GM12878 (cell line): ENCODE results near the gene LDLRAD4. TPM values are rescaled to one million over a fixed set of nuclear protein-coding genes. Genes with fewer than 3 reads are reported as not detected.

ENCODE experiments used
- ATAC-seq: fragments of 200-7000 bp; cut with Tn5 transposase; 3 replicates; pipeline ENCODE4 v1.9.1; 2020; ENCODE audit warnings: mild to moderate bottlenecking, moderate library complexity
- BruUV-seq: library from RNA; stranded (reverse); fragments of 400-500 nt; replicated peaks from 2 replicates; lab custom pipeline; 2021; lab: Mats Ljungman, UMichigan
- CTCF ChIA-PET: fragments of 300-600 bp; sonication (Branson Sonifier 250); formaldehyde crosslinking; extraction: SDS; loops from one replicate; lab custom pipeline; 2021; ENCODE audit warnings: inconsistent platforms; lab: Yijun Ruan, JAX
- POLR2A ChIA-PET: fragments of 350-600 bp; formaldehyde crosslinking; extraction: SDS; loops from one replicate; lab custom pipeline; 2021; ENCODE audit warnings: inconsistent platforms; lab: Charles Lee
- RAD21 ChIA-PET: fragments of 300-600 bp; sonication (Branson Sonifier 250); formaldehyde crosslinking; loops from one replicate; lab custom pipeline; 2023; ENCODE audit warnings: antibody characterized with exemption; ENCODE audit not compliant: unreplicated experiment; lab: Charles Lee
- SMC1A ChIA-PET: fragments of 300-600 bp; sonication (Branson Sonifier 250); formaldehyde crosslinking; loops from one replicate; lab custom pipeline; 2023; ENCODE audit not compliant: unreplicated experiment, uncharacterized antibody; lab: Charles Lee
- DNase-seq: peaks from one replicate; pipeline ENCODE4 v3.0.0-alpha.2; 2011; ENCODE audit warnings: low read depth, low spot score
- FAIRE-seq: peaks from 3 replicates; lab custom pipeline; 2011; peaks lifted over from hg19 to GRCh38; lab: Jason Lieb, UNC
- H2AFZ ChIP-seq: 2 replicates; pipeline ENCODE4 v1.6.0; 2011; ENCODE audit warnings: low read depth, low read length, control low read depth; ENCODE audit not compliant: control insufficient read depth
- H3K27ac ChIP-seq: 2 replicates; pipeline ENCODE4 v1.5.1; 2011; ENCODE audit warnings: control low read depth; ENCODE audit not compliant: control insufficient read depth, insufficient read depth
- H3K27me3 ChIP-seq, 2 experiments: replicated peaks in 1 of 2; 2 replicates each; pipeline versions ENCODE4 v1.6.0 to v1.6.1; 2011; ENCODE audit warnings: low read length in 1 of 2; ENCODE audit not compliant: control insufficient read depth in 2 of 2, insufficient read depth in 2 of 2
- H3K36me3 ChIP-seq, 2 experiments: 2 replicates each; pipeline ENCODE4 v1.5.1; 2011; ENCODE audit warnings: low read length in 1 of 2; ENCODE audit not compliant: control insufficient read depth in 2 of 2, insufficient read depth in 2 of 2
- H3K4me1 ChIP-seq: 2 replicates; pipeline ENCODE4 v1.6.1; 2011; ENCODE audit warnings: mild to moderate bottlenecking, low read length, moderate library complexity, mixed read lengths; ENCODE audit not compliant: control insufficient read depth, insufficient read depth
- H3K4me2 ChIP-seq: 2 replicates; pipeline ENCODE4 v1.6.0; 2011; ENCODE audit warnings: control low read depth; ENCODE audit not compliant: control insufficient read depth, insufficient read depth
- H3K4me3 ChIP-seq: fragments of 200-600 bp; sonication (generic); 2 replicates; pipeline ENCODE4 v1.5.1; 2016
- H3K79me2 ChIP-seq: 2 replicates; pipeline ENCODE4 v1.6.0; 2011; ENCODE audit warnings: low read length; ENCODE audit not compliant: control insufficient read depth, insufficient read depth
- H3K9ac ChIP-seq: 2 replicates; pipeline ENCODE4 v1.8.0; 2011; ENCODE audit warnings: low read length, control low read depth, mixed read lengths; ENCODE audit not compliant: control insufficient read depth, insufficient read depth
- H3K9me3 ChIP-seq: replicated peaks from 3 replicates; pipeline ENCODE4 v1.5.1; 2011; ENCODE audit warnings: mild to moderate bottlenecking, low read length; ENCODE audit not compliant: control insufficient read depth, insufficient read depth
- H4K20me1 ChIP-seq: 2 replicates; pipeline ENCODE4 v1.6.0; 2011; ENCODE audit not compliant: control insufficient read depth, insufficient read depth
- CREB1 ChIP-seq: IDR thresholded peaks from 2 replicates; pipeline ENCODE4 v1.6.1; 2012; ENCODE audit warnings: low read depth, mild to moderate bottlenecking, inconsistent platforms
- EP300 ChIP-seq, 2 experiments: fragments of 150-350 bp in 1 of 2; IDR thresholded peaks; 2 replicates each; pipeline ENCODE4 v1.6.1; 2011 to 2012; ENCODE audit warnings: low read depth in 2 of 2, low read length in 2 of 2, borderline replicate concordance in 1 of 2, improper control_type of control experiment in 1 of 2, inconsistent platforms in 1 of 2; ENCODE audit not compliant: control insufficient read depth in 1 of 2
- IRF3 ChIP-seq: fragments of 450-650 bp; IDR thresholded peaks from 2 replicates; pipeline ENCODE4 v1.6.1; 2014; ENCODE audit warnings: mild to moderate bottlenecking
- MTA2 ChIP-seq: fragments of 450-650 bp; IDR thresholded peaks from 2 replicates; pipeline ENCODE4 v1.6.1; 2016; ENCODE audit warnings: low read depth, mild to moderate bottlenecking, moderate library complexity
- NFXL1 ChIP-seq: fragments of 450-650 bp; IDR thresholded peaks from 2 replicates; pipeline ENCODE4 v1.6.1; 2017; ENCODE audit warnings: antibody characterized with exemption, mild to moderate bottlenecking, borderline replicate concordance
- NFYA ChIP-seq: IDR thresholded peaks from 2 replicates; pipeline ENCODE4 v1.6.1; 2011; ENCODE audit warnings: low read depth, mild to moderate bottlenecking, low read length, improper control_type of control experiment, borderline replicate concordance
- RFX5 ChIP-seq: IDR thresholded peaks from 2 replicates; pipeline ENCODE4 v1.6.1; 2011; ENCODE audit warnings: low read depth, low read length, improper control_type of control experiment
- SIN3A ChIP-seq: IDR thresholded peaks from 2 replicates; pipeline ENCODE4 v1.6.1; 2012; ENCODE audit warnings: low read depth, low read length, improper control_type of control experiment
- SREBF1 ChIP-seq: IDR thresholded peaks from 2 replicates; pipeline ENCODE4 v1.6.1; 2012; ENCODE audit warnings: mild to moderate bottlenecking, low read length
- SRF ChIP-seq, 2 experiments: IDR thresholded peaks; 2 replicates each; pipeline ENCODE4 v1.6.1; 2011; ENCODE audit warnings: low read depth in 2 of 2, low read length in 2 of 2, mild to moderate bottlenecking in 1 of 2, moderate library complexity in 1 of 2
- TARDBP ChIP-seq: IDR thresholded peaks from 2 replicates; pipeline ENCODE4 v1.6.1; 2016; ENCODE audit warnings: borderline replicate concordance
- ZNF207 ChIP-seq: fragments of 450-650 bp; IDR thresholded peaks from 2 replicates; pipeline ENCODE4 v1.6.1; 2014; ENCODE audit warnings: antibody characterized with exemption, mild to moderate bottlenecking, borderline replicate concordance
- WGBS: methylation state at CpG from one replicate; pipeline ENCODE4 v1.1.6; 2016; ENCODE audit warnings: low lambda C conversion rate; ENCODE audit not compliant: insufficient replicate concordance, insufficient coverage; ENCODE audit errors: missing lambda C conversion rate; 5-methylcytosine and 5-hydroxymethylcytosine counted together
- in situ Hi-C: fragments of 300-500 bp; cut with MboI; formaldehyde crosslinking; loops from 9 replicates; pipeline ENCODE4 v1.14.3; 2018; ENCODE audit warnings: mixed read lengths
- intact Hi-C: fragments of 100-400 bp; cut with micrococcal nuclease; formaldehyde crosslinking; loops from one replicate; pipeline ENCODE4 v1.14.2; 2022; ENCODE audit not compliant: unreplicated experiment
- polyA plus RNA-seq, 11 experiments: library from polyadenylated mRNA; depleted of rRNA in 4 of 11; unstranded in 6 of 11; stranded (reverse) in 5 of 11; fragments of >200 nt; fragmentation: Nextera tagmentation in 4 of 11; fragmentation: Illumina TruSeq in 1 of 11; extraction: Ambion mirVana in 4 of 11; extraction: Trizol in 1 of 11; gene quantifications; 1 replicate in 1 of 11; 2 replicates in 10 of 11; pipeline versions ENCODE4 v1.2.1 to v1.2.3, GENCODE V29; 2011 to 2016; ENCODE audit warnings: inconsistent platforms in 2 of 11, missing spikeins in 2 of 11, low read depth in 1 of 11
- total RNA-seq, 4 experiments: library from RNA; depleted of rRNA in 3 of 4; stranded (reverse); fragments of >200 nt in 3 of 4; fragmentation: Illumina TruSeq in 1 of 4; extraction: Trizol in 1 of 4; gene quantifications; 2 replicates each; pipeline versions ENCODE4 v1.2.1 to v1.2.3, GENCODE V29; 2013 to 2021
- TF ChIP-seq, protein P1 (sequence below): fragments of 450-650 bp; IDR thresholded peaks from 2 replicates; pipeline ENCODE4 v1.6.1; 2017; ENCODE audit warnings: low read depth, mild to moderate bottlenecking, moderate library complexity

LDLRAD4 gene
- total and polyA plus RNA-seq, 10 of the 15 experiments (the other 5 are each of a cell fraction or from before 2014, with no cell fraction given) = 2.7 to 16.8 (median 11.2) TPM

GRCh38 chr18:13321923-13322322 is 103.4 kb downstream of the LDLRAD4 start:
- Histone ChIP-seq H3K4me3 (no peak overlapping the region), H2AFZ (no peak overlapping the region), H3K9me3 (no peaks in the 10 kb centered on the region), H3K4me2 (no peak overlapping the region), H3K79me2 (no peaks in the 10 kb centered on the region), H3K36me3 (no peaks in the 10 kb centered on the region), H3K9ac (no peak overlapping the region), H4K20me1 (no peaks in the 10 kb centered on the region)
- CTCF ChIA-PET = no interaction called here
- no peak for FAIRE-seq
- TF ChIP-seq CREB1 = no peak
- TF ChIP-seq SIN3A = no peak
- TF ChIP-seq TARDBP = no peak
- no peak for TF ChIP-seq SRF (IDR thresholded peaks at IDR 0.05; ENCODE audit: low read depth in 2 of 2, low read length in 2 of 2)
- no peak for TF ChIP-seq IRF3
- TF ChIP-seq RFX5 = no peak
- no peak for TF ChIP-seq EP300 (IDR thresholded peaks at IDR 0.05; ENCODE audit: borderline replicate concordance in 1 of 2, control insufficient read depth in 1 of 2, low read depth in 2 of 2, low read length in 2 of 2)
- TF ChIP-seq NFXL1 = no peak
- no peak for TF ChIP-seq MTA2
- TF ChIP-seq, protein P1, sequence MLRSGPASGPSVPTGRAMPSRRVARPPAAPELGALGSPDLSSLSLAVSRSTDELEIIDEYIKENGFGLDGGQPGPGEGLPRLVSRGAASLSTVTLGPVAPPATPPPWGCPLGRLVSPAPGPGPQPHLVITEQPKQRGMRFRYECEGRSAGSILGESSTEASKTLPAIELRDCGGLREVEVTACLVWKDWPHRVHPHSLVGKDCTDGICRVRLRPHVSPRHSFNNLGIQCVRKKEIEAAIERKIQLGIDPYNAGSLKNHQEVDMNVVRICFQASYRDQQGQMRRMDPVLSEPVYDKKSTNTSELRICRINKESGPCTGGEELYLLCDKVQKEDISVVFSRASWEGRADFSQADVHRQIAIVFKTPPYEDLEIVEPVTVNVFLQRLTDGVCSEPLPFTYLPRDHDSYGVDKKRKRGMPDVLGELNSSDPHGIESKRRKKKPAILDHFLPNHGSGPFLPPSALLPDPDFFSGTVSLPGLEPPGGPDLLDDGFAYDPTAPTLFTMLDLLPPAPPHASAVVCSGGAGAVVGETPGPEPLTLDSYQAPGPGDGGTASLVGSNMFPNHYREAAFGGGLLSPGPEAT = no peak
- TF ChIP-seq ZNF207 = no peak
- TF ChIP-seq SREBF1 = no peak
- TF ChIP-seq NFYA = no peak
- TF ChIP-seq, all 136 proteins: peak for 0
- WGBS = 0% methylated on average over 1 of the region's 1 CpG
- no TSS peak for BruUV-seq
- ChIA-PET POLR2A (no interaction called here), SMC1A (no interaction called here), RAD21 (no interaction called here)
- no peak for ATAC-seq
- in situ Hi-C loops = no loop called here
- intact Hi-C loops = loop anchor here (10.0 kb wide), 1 partner anchor 63 kb away; no protein-coding TSS in a partner anchor
- Histone ChIP-seq H3K4me1 (no peaks in the 10 kb centered on the region), H3K27me3 (peaks cover 0 to 2% of the 10 kb centered on the region in 2 experiments; a peak in 1 of 4 replicates), H3K27ac (no peak overlapping the region)
- no peak for DNase-seq
